ENCODE measurements around the gene PLIN1.

PLIN1 gene

DNA sequence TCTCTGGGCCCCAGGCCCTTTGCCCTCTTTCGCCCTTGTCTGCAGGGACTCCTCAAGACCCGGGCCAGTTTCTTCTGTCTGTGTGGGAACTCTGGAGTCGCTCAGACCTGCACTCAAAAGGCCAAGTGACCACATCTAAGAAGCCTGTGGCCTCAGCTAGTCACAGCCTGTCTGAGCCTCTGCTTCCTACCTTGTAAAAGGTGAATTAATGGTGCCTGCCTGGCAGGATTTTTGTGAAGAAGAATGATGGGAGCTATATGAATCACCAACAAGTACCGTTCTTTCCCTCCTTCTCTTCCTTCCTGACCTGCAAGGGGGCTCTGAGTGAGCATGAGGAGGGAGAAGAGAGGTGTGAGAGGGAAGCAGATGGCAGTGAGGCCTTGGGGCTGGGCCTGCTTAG lies 7.5 kb downstream of the PLIN1 start:
- DNase-seq (ENCODE audit: low spot score) = no peak

DNA sequence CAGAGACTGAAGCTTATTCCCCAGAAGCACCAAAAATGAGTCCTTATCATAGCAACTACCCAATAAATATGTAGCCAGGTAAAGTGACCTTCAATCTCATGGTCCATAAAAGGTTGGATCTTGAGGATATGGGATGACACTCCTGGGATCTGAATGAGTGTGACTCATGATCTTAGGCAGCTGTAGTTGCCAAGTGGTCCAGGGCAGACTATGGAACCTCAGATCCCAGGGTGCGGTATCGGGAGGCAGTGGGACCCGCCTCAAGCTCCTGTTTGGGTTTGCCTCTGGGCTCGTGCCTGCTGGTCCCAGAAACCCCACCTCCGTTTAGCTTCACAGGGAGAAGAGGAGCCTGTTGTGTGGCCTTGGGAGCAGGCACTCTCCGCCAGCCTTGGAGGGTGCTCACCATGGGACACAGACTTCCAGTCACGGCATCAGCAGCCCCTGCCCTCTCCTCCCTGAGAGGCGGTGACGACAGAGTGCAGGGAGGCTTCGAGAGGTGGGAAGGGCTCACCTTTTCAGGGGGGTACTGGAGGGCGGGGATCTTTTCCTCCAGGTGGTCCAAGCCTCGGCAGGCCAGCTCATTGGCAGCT lies 8.1 kb downstream of the PLIN1 start:
- DNase-seq (ENCODE audit: low spot score) = no peak

GRCh38 chr15:89669941-89670340 lies 9.2 kb downstream of the PLIN1 start:
- DNase-seq (ENCODE audit: low spot score) = no peak

- DNase-seq (ENCODE audit: low spot score) = no peak
Measured at GRCh38 chr15:89669309-89669865, 9.8 kb downstream of the PLIN1 start.

- DNase-seq (ENCODE audit: low spot score) = no peak
Measured at GRCh38 chr15:89668171-89668570, 11.0 kb downstream of the PLIN1 start.

DNA sequence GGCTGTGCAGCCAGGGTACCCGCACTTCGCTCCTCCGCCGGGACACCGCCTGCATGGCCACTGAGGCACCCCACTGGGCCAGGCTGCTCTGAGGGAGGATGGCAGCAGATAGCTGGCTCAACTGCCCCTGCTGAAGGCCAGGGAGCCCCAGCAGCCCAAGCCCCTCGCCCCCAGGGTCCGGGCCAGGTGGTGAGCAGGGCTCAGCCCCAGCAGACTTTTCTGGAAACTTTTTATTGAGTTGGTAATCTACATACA lies 11.5 kb downstream of the PLIN1 start:
- no peak for DNase-seq (ENCODE audit: low spot score)

DNA sequence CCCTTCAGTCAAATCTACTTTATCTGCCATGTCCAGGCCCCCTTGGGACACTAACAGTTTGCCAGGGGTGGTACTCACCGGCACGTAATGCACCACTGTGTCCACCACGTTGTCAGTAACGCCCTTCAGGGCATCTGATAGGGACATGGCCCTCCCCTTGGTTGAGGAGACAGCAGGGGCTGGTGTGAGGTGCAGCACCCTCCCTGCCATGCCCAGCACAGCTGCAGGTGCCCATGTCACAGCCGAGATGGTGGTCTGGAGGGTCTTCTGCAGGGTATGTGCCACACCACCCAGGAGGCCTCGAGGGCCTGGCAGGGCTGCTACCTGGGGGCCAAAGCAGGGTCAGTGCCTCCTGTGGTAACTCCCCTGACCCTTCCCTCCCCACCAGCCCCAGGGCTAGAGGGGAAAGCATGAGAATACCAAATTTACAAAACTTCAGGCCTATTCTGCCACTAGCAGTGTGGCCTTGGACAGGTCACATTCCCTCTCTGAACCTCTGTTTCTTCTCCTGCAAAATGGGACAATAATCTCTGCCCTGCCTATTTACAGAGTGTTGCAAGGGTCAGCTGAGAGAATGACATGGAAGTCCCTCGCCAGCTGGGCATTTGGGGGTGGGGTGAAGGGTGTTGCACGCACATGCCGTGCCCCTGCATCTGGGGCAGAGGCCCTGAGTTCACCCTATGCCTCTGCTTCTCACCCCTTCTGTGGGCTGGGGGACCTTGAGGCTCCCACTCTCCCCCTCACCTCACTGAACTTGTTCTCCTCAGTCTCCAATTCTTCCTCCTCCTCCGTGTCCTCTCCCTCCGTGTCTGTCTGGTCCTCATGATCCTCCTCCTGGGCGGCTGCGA lies 12.1 kb downstream of the PLIN1 start:
- no peak for DNase-seq (ENCODE audit: low spot score)

DNA sequence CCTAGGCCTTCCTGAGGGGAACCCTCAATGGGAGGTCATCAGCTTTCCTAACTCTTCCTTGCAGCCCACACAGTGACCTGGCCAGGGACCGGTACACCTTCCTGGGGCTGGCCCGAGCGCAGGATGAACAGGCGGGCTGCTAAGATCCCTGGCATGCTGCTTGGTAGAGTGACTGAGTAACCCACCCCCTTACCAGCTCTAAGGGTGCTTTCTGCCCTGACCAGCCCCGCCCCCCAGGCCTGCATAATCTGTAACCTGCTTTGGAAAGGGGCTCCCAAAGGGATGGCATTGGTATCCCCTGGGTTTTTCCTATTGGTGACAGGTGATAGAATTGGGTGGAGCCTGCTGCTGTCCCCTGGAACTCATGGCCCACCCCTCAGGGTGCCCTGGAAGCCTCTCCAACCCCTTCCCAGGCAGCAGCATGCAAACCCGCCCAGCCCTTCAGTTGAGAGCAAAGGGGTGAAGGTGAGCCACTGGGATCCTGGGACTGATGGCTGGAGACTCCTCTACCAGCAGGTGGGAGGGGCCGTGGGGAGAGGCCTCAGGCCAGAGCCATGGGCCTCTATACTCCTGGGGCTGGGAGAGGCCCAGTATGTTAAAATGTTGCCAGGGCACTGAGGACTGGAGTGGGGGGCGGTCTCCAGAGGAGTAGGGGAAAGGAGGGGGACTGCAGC lies 12.8 kb downstream of the PLIN1 start:
- no peak for DNase-seq (ENCODE audit: low spot score)

GRCh38 chr15:89665449-89666181 lies 13.6 kb downstream of the PLIN1 start:
- peak; percentile 18 for DNase-seq (ENCODE audit: low spot score)

DNA sequence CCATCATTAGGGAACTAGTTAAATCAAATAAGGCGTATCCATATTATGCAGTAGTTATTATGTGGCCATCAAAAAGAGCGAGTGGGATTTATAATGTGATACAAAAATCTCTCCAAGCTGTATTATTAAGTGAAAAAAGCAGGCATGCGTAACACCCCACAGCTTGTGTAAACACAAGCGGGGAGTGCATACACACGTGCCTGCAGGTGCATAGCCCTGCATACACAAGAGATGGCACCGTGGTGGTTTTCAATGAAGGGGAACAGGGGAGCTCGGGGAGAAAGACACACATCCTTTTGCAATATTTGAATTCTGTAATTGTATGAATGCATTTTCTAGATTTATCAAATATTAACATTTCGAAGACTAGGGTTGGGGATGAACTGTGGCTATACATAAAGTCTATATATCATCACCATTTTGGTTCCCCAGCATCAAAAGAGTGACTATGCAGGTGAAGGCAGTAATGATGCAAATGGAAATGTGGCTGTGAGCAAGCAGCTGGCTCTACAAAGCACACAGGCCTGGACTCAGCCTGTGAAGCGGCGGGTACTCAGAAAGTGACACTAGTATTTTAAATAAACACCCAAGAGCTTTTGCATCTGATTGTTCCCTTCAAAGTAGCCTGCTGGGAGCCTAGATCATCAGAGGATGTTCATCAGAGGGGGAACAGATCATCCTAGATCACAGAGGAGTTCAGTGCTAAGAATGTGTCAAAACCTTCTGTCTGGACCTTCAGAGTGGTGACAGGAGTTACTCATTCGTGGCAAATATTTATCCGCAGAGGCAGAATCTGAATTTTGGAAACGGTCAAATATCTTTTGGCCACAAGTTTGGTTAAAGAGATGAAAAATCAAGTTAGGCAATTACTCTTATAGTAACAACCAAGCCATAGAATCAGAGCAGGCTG lies 14.5 kb downstream of the PLIN1 start:
- DNase-seq (ENCODE audit: low spot score) = no peak

DNA sequence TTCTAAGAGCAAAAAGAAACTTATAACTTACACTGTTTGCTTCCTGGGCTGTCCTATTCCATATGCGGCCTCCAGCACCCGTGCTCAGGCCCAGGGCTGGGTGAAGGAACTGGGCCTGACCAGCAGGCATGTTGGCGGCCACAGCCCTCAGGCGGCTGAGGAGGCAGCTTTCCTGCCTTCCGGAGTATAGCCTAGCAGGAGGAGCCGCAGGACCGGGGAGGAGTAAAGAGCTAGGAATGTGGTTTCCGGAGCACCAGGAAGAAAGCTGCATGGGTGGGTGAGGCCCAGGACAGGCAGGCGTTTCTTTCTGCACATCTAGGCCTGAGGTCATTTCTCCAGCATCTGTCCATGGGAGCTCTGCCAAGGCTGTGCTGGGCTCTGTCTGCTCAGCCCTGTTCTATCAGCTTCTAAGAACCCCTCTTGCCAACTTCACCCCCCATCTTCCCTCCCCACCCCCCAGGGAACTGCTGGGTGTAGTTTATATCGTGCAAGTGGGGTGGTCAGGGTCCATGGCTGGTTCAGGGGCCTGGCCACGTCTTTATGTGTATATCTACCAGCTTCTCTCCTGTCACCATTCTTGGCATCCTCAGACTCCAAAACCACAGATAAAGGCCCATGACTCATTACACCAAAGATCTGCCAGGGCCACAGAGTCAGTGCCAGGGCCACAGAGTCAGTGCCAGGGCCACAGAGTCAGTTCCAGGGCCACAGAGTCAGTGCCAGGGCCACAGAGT lies 16.1 kb downstream of the PLIN1 start:
- no peak for DNase-seq (ENCODE audit: low spot score)

DNA sequence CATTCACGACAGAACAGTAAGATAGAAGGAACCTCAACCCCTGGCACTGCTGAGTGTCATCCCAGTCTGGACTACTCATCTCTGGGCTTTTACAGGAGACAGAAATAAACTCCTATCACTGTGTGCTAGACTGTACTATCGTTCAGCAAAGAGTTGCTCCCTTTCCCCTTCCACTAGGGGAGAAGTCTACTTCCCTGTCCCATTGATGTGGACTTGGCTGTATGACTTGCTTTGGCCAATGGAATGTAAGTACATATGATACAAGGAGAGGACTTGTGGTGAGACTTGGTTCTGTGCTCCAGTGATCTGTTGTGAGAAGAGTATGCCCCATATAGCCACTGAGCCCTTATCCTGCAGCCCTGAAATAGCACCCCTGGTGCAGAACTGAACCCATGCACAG lies 18.6 kb downstream of the PLIN1 start:
- no peak for DNase-seq (ENCODE audit: low spot score)

DNA sequence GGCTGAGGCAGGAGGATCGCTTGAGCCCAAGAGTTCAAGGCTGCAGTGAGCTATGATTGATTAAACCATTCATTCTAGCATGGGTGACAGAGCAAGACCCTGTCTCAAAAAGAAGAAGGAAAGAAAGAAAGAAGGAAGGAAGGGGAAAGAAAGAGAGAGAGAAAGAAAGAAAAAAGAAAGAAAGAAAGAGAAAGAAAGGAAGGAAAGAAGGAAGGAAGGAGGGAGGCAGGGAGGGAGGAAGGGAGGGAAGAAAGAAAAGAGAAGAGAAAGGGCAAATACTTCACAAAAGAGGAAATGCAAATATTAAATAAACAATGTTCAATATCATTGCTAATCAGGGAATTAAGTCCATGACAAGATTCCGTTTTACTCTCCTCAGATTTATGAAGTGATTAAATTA lies 19.9 kb downstream of the PLIN1 start:
- DNase-seq (ENCODE audit: low spot score) = no peak

GRCh38 chr15:89657686-89658200 lies 21.4 kb downstream of the PLIN1 start:
- no peak for DNase-seq (ENCODE audit: low spot score)

- no peak for DNase-seq (ENCODE audit: low spot score)
Measured at GRCh38 chr15:89656116-89656815, 22.9 kb downstream of the PLIN1 start.

- no peak for DNase-seq (ENCODE audit: low spot score)
Measured at GRCh38 chr15:89654847-89655805, 24.0 kb downstream of the PLIN1 start, which contains the start of gene KIF7. TSS of gene KIF7 (minus strand) at chr15:89655467. CDS start at chr15:89652930, 2,537 bp downstream.

DNA sequence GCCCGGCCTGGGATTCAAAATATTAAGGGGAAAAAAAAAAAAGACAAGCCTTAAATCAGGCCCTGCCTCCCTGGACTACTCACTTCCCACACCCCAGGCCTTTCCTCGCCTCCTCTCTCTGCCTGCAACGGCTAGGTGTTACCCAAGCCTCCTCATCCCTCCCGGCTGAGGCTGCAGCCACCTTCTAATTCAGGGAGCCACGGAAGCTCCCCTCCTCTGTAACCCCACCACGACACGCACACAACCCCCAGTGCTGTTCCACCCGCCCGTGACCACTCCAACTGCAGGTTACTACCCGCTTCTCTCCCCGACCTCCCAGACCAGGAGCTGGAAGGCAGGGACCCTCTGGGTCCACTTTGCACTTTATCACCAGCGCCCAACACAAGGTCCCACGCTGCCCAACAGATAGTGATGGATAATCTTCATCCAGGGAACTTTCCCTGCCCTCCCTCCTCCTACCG lies 24.8 kb downstream of the PLIN1 start:
- no peak for DNase-seq (ENCODE audit: low spot score)

DNA sequence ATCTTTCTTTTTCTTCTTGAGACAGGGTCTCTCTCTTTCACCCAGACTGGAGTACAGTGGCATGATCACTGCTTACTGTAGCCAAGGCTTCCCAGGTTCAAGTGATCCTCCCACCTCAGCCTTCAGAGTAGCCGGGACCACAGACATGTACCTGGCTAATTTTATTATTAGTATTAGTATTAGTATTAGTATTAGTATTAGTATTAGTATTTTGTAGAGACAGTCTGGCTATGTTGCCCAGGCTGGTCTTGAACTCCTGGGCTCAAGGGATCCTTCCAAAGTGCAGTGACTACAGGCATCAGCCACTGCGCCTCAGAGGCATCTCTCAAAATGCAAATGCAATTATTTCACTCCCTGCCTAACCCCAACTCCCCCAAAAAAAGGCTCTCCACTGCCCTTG lies 25.6 kb downstream of the PLIN1 start:
- no peak for DNase-seq (ENCODE audit: low spot score)
